ENCODE data around the gene CD8B. TPM values are rescaled to one million over a fixed set of nuclear protein-coding genes. Genes with fewer than 3 reads are reported as not detected.

Gene CD8B
- total and polyA plus RNA-seq, 2 donors (not counting 1 experiment from before 2014, with no cell fraction given): not detected

GRCh38 chr2:86794861-86795260 is 66.8 kb downstream of the CD8B start:
- Histone ChIP-seq H3K36me3 (ENCODE audit: control insufficient read depth, insufficient read depth, low read length) (no peaks in the 10 kb centered on the region), H3K4me3 (replicated peaks in 1 of 4; ENCODE audit: control extremely low read depth in 1 of 4, insufficient read depth in 1 of 4, low read depth in 3 of 4, low read length in 4 of 4) (no peak overlapping the region), H4K20me1 (ENCODE audit: control insufficient read depth, extremely low read depth, insufficient read depth, low read length) (no peaks in the 10 kb centered on the region), H3K27ac (ENCODE audit: insufficient read depth, low read length) (no peak overlapping the region), H3K9ac (ENCODE audit: insufficient read depth, low read length) (no peak overlapping the region), H3K4me1 (ENCODE audit: control insufficient read depth, extremely low read depth, insufficient read depth, low read length) (no peaks in the 10 kb centered on the region), H3K27me3 (ENCODE audit: control insufficient read depth, insufficient read depth, low read length) (peaks cover 33% of the 10 kb centered on the region), H3K4me2 (ENCODE audit: extremely low read depth, insufficient read depth, low read length) (no peak overlapping the region), H3K79me2 (ENCODE audit: control insufficient read depth, insufficient read depth, low read length) (no peaks in the 10 kb centered on the region), H3K9me3 (ENCODE audit: control insufficient read depth, insufficient read depth, low read depth, low read length) (no peaks in the 10 kb centered on the region), H2AFZ (ENCODE audit: low read length) (no peak overlapping the region)
- DNase-seq (ENCODE audit: low read depth in 2 of 2): no peak
- no peak for TF ChIP-seq EZH2 (IDR thresholded peaks at IDR 0.05; ENCODE audit: low read length, missing control alignments)
- no peak for TF ChIP-seq CTCF (conservative IDR thresholded peaks at IDR 0.05 in 1 of 2, IDR thresholded peaks at IDR 0.05 in 1 of 2; ENCODE audit: low read depth in 1 of 2, low read length in 2 of 2)

- Histone ChIP-seq H3K4me2 (ENCODE audit: extremely low read depth, insufficient read depth, low read length) (no peak overlapping the region), H3K79me2 (ENCODE audit: control insufficient read depth, insufficient read depth, low read length) (no peaks in the 10 kb centered on the region), H3K9me3 (ENCODE audit: control insufficient read depth, insufficient read depth, low read depth, low read length) (no peaks in the 10 kb centered on the region), H3K4me1 (ENCODE audit: control insufficient read depth, extremely low read depth, insufficient read depth, low read length) (no peaks in the 10 kb centered on the region), H3K27ac (ENCODE audit: insufficient read depth, low read length) (no peak overlapping the region), H4K20me1 (ENCODE audit: control insufficient read depth, extremely low read depth, insufficient read depth, low read length) (no peaks in the 10 kb centered on the region), H3K27me3 (ENCODE audit: control insufficient read depth, insufficient read depth, low read length) (peaks cover 40% of the 10 kb centered on the region), H3K9ac (ENCODE audit: insufficient read depth, low read length) (no peak overlapping the region), H3K36me3 (ENCODE audit: control insufficient read depth, insufficient read depth, low read length) (no peaks in the 10 kb centered on the region), H2AFZ (ENCODE audit: low read length) (no peak overlapping the region), H3K4me3 (replicated peaks in 1 of 4; ENCODE audit: control extremely low read depth in 1 of 4, insufficient read depth in 1 of 4, low read depth in 3 of 4, low read length in 4 of 4) (no peak overlapping the region)
- no peak for DNase-seq (ENCODE audit: low read depth in 2 of 2)
- TF ChIP-seq CTCF (conservative IDR thresholded peaks at IDR 0.05 in 1 of 2, IDR thresholded peaks at IDR 0.05 in 1 of 2; ENCODE audit: low read depth in 1 of 2, low read length in 2 of 2) (no peak), EZH2 (IDR thresholded peaks at IDR 0.05; ENCODE audit: low read length, missing control alignments) (no peak)
These were observed 67.9 kb downstream of the CD8B start for GRCh38 chr2:86793752-86794151.

GRCh38 chr2:86791573-86791972 is 70.1 kb downstream of the CD8B start:
- Histone ChIP-seq H2AFZ (ENCODE audit: low read length) (no peak overlapping the region), H3K9ac (ENCODE audit: insufficient read depth, low read length) (no peak overlapping the region), H3K9me3 (ENCODE audit: control insufficient read depth, insufficient read depth, low read depth, low read length) (no peaks in the 10 kb centered on the region), H3K36me3 (ENCODE audit: control insufficient read depth, insufficient read depth, low read length) (no peaks in the 10 kb centered on the region), H3K4me2 (ENCODE audit: extremely low read depth, insufficient read depth, low read length) (no peak overlapping the region), H3K79me2 (ENCODE audit: control insufficient read depth, insufficient read depth, low read length) (no peaks in the 10 kb centered on the region), H3K27ac (ENCODE audit: insufficient read depth, low read length) (no peak overlapping the region), H3K4me3 (replicated peaks in 1 of 4; ENCODE audit: control extremely low read depth in 1 of 4, insufficient read depth in 1 of 4, low read depth in 3 of 4, low read length in 4 of 4) (no peak overlapping the region), H3K27me3 (ENCODE audit: control insufficient read depth, insufficient read depth, low read length) (peaks cover 52% of the 10 kb centered on the region), H3K4me1 (ENCODE audit: control insufficient read depth, extremely low read depth, insufficient read depth, low read length) (no peaks in the 10 kb centered on the region), H4K20me1 (ENCODE audit: control insufficient read depth, extremely low read depth, insufficient read depth, low read length) (no peaks in the 10 kb centered on the region)
- no peak for TF ChIP-seq CTCF (conservative IDR thresholded peaks at IDR 0.05 in 1 of 2, IDR thresholded peaks at IDR 0.05 in 1 of 2; ENCODE audit: low read depth in 1 of 2, low read length in 2 of 2)
- no peak for TF ChIP-seq EZH2 (IDR thresholded peaks at IDR 0.05; ENCODE audit: low read length, missing control alignments)
- no peak for DNase-seq (ENCODE audit: low read depth in 2 of 2)
